Medulla oblongata (tissue), 1 donor: ENCODE results near the gene PAK6.

ENCODE experiments used
- DNase-seq: peaks from one replicate; pipeline ENCODE4 v3.0.0-alpha.2; 2015; ENCODE audit errors: extremely low spot score

The PAK6 gene

GRCh38 chr15:40241269-40242212 lies 2.7 kb downstream of the PAK6 start:
- DNase-seq, result no peak

DNA sequence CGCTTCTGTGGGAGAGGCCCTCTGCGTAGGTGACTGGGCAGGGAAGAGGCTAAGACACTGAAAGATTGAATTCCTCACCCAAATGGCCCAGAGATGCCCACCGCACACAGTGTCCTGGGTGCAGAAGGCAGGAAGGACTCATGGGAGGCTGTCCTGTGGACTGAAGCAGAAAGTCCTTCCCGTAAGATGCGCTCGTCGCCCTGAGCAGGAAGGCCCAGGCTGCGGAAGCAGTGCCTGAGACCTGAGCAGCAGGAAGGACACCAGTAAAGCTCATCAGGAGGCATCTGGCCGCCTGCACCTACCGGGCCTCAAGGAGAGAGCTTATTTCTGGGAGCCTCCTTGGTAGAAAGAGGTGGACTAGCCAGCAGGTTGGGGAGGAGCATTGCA lies 3.3 kb downstream of the PAK6 start:
- no peak for DNase-seq

GRCh38 chr15:40242601-40243000 lies 3.7 kb downstream of the PAK6 start:
- DNase-seq, result no peak

GRCh38 chr15:40243126-40243810 lies 4.4 kb downstream of the PAK6 start:
- DNase-seq, result no peak

DNA sequence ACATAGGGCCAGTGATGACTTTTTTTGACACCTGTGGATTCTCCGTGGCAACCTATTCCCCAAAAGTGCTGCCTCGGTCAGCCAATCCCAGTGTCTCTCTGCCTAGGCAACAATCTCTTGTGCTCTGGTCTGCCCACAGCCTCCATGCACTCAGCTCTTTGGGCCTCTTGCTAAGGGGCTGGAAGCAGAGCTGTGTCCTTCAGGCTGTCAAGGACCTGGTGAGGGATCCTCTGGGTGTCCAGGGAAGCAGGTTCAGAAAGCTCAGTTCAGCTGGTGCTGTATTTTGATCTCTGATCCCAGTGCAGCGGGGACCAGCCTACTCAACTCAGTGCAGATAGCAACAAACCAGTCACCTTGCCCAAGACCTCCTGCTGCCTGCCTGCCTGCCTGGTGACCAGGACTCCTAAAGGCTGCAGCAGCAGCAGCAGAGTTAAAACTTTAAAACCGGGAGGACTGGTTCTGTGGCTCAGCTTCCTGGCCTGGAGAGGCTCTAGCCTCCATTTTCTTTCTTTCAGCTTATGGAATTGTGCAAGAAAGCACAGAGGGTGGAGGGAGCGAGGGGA lies 6.2 kb downstream of the PAK6 start:
- no peak for DNase-seq

DNA sequence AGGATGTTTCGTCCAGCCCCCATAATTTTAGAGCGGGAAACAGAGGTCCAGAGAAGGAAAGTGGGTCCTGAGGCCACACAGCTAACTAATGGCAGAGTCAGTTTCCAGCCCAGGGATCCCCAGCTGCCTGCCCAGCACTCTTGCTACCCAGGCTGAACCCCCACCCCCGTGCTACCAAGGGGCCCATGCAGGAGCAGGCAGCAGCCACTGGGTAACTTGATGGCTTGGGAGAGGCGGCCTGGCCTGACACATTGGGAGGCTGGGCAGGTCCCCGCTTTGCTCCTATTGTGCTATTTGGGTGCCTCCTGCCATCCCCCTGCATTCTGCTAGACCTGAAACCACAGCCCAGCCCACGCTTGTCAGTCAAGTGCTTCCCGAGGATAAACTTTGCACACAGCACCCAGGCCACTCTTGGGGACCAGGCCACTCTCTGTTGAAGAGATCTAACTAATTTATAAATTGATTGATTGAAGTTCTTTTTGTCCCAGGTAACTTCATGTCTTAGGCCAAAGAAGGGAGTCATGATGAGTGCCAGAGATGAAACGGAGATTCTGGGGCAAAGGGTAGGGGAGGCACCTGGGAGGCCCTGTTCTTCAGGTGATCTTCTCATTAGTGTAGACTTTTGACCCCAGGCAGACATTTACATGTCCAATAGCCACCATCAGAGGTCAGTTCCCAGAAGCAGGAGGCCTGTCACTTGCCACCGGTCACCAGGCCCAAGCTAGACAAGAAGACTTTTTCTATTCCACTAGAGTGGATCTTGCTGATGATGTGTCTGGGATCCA lies 7.0 kb downstream of the PAK6 start:
- no peak for DNase-seq

GRCh38 chr15:40246496-40247280 lies 7.8 kb downstream of the PAK6 start:
- no peak for DNase-seq

- no peak for DNase-seq
Observed at GRCh38 chr15:40247406-40247971, 8.6 kb downstream of the PAK6 start.

- no peak for DNase-seq
Observed at GRCh38 chr15:40248006-40248783, 9.3 kb downstream of the PAK6 start.

- no peak for DNase-seq
Observed at GRCh38 chr15:40249477-40250303, 10.8 kb downstream of the PAK6 start.

GRCh38 chr15:40250304-40250656 lies 11.4 kb downstream of the PAK6 start:
- DNase-seq, result no peak

GRCh38 chr15:40250771-40251483 lies 12.1 kb downstream of the PAK6 start:
- DNase-seq, result no peak

DNA sequence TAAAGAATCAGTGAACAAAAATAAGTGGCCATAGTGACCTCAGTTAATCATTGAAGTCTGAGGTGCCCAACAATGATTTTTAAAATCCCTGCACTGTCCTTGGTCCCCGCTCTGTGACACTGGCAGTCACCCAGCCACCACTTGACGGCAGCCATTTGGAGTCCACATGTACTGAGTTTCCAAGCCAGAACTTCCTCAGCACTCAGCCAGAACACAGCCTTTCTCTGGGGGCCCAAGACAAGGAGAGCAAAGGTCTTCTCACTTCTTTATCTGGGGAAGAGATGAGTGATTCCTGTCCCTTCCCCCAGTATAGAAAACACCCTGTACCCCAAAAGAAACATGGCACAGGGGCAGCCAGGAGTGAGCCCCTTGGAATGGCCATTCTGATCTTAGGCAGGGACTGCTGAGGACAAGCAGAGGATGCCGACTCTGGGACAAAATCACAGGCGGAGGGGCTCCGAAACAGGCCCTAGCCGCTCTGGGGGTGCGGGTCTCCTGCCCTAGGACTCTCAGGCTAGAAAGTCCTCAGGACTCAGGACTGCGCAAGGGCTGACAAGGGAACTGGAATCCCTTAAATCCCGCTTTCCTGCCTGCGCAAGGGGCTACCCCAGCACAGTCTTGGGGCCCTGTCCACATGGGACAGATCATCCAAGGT lies 12.8 kb downstream of the PAK6 start:
- no peak for DNase-seq

DNA sequence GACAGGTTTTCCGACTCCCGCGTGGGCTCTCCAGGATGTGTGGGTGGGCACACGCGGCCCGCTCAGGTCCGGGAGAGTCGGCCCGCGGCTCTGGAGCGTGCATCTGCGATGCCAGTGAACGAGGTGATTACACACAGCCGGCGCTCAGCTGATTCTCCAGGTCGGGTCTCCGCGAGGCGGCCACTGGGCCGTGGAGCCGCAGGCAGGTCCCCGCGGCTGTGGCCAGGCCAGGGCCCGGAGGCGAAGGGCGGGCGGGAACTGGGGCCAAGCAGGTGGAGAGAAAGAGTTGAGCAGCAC lies 13.2 kb downstream of the PAK6 start:
- no peak for DNase-seq

DNA sequence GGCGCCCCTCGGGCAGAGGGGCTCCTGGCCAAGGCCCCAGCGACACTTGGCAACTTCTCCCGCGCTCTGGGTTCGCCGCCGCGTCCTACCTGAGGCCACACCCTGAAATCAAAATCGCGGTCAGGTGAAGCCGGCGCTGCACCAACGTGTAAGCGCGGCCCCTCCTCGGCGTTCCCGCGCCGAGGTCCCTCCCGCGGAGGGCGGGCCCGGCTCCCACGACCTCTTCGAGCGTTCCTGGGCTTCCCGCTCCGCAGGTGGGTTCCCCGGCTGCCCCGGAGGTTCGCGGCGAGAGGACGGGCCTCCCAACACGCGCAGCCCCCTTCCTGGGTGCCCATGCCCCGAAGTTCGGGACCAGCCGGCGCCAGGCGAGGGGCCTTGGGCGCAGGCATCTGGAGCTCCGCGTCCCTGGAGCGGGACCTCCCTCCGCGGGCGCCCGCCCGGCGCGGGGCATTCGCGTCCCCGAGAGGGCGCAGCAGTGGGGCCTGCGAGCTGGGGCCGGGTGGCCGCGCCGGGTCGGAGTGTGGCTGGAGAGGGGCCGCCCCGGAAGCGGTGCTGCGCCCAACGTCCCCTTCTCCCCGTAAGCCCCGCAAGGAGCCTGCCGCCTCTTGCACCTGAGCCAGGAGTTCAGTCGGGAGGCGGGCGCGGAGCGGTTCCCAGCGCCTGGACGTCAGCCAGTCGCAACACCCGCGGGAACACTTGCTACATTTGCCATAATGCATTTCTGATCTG lies 13.7 kb downstream of the PAK6 start:
- no peak for DNase-seq

DNA sequence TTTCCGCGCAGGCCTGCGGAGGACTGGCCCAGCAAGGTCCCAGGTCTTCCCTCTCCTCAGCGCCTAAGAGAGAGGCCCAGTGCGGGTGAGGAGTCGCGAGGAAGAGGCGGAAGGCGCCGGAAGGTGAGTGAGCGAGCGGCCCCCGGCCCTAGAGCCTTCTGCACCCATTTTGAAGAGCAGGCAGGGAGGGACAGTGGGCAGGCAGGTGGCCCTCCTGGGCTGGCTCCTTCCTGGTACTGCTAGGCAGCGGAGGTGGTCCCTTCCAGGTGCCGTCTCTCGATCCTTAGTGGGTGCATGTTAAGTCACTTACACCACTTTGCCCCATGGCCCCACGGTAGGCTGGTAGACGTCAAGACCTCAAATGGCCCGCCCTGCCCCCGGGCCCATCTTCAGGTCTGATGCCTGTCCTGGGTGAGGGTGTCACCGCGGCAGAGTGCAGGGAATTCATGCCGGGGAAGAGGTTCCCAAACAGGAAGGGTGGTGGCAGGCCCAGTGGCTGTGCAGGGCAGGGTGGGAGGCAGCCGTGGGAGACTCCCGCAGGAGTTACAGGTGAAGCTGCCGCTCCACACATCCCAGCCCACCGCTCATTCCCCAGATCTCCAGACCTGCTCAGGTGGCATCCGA lies 14.4 kb downstream of the PAK6 start:
- DNase-seq, result no peak

DNA sequence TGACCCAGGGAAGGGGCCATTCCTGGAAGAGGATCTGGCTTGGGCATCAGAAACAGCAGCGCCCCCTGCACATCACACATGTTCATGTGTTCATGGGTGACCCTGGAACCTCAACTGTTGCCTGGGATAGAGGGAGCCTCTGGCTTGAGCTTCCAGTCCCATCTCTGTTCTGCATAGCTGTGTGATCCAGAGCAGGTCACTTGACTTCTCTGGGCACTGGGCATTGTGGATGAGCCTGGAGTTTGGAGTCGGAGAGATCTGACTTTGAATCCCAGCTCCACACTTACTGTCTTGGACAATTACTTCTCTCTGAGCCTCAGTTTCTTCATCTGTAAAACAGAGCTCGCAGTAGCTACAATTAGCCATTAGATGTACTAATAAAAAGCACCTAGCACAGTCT lies 15.6 kb downstream of the PAK6 start:
- DNase-seq, result no peak
